Chondrocyte (in vitro differentiated cells): Measurements from ENCODE around the gene DGKH. TPM values are rescaled to one million over a fixed set of nuclear protein-coding genes. Genes with fewer than 3 reads are reported as not detected.
A peak's percentile ranks its signal among the peaks of the same experiment; 100 is the strongest.

Source experiments
- DNase-seq: peaks from one replicate; pipeline ENCODE4 v3.0.0; 2021; ENCODE audit warnings: mixed read lengths, low spot score
- H3K27ac Mint-ChIP-seq: one replicate; pipeline ENCODE4 v1.8.0; 2021; ENCODE audit warnings: mild to moderate bottlenecking, moderate library complexity, mixed read lengths; ENCODE audit not compliant: unreplicated experiment
- H3K27me3 Mint-ChIP-seq: 2 replicates; pipeline ENCODE4 v1.8.0; 2021; ENCODE audit warnings: low read depth, mixed read lengths
- H3K36me3 Mint-ChIP-seq: 2 replicates; pipeline ENCODE4 v1.8.0; 2021; ENCODE audit warnings: low read depth, mixed read lengths
- H3K4me1 Mint-ChIP-seq: 2 replicates; pipeline ENCODE4 v1.8.0; 2021; ENCODE audit warnings: low read depth, mild to moderate bottlenecking, mixed read lengths
- H3K4me3 Mint-ChIP-seq: one replicate; pipeline ENCODE4 v1.8.0; 2021; ENCODE audit warnings: mild to moderate bottlenecking, moderate library complexity, mixed read lengths; ENCODE audit not compliant: unreplicated experiment
- H3K9me3 Mint-ChIP-seq: 2 replicates; pipeline ENCODE4 v1.8.0; 2021; ENCODE audit warnings: low read depth, mixed read lengths
- CTCF ChIP-seq: fragments of 200-600 bp; sonication (generic); IDR thresholded peaks from 2 replicates; pipeline ENCODE4 v1.5.0; 2021; ENCODE audit warnings: antibody characterized with exemption, mild to moderate bottlenecking, moderate library complexity
- total RNA-seq: library from RNA; stranded (reverse); gene quantifications from 3 replicates; pipeline ENCODE4 v1.2.1, GENCODE V29; 2021

The DGKH gene
- total RNA-seq, 1 donor from 2014 or later: 14.7 TPM

- Mint-ChIP-seq H3K4me3 (no peak overlapping the region), H3K9me3 (no peaks in the 10 kb centered on the region), H3K36me3 (peaks cover 14% of the 10 kb centered on the region), H3K27ac (no peak overlapping the region), H3K4me1 (no peaks in the 10 kb centered on the region), H3K27me3 (no peaks in the 10 kb centered on the region)
- DNase-seq: no peak
- no peak for TF ChIP-seq CTCF
Observed at GRCh38 chr13:42181381-42181953, 133.0 kb downstream of the DGKH start.

DNA sequence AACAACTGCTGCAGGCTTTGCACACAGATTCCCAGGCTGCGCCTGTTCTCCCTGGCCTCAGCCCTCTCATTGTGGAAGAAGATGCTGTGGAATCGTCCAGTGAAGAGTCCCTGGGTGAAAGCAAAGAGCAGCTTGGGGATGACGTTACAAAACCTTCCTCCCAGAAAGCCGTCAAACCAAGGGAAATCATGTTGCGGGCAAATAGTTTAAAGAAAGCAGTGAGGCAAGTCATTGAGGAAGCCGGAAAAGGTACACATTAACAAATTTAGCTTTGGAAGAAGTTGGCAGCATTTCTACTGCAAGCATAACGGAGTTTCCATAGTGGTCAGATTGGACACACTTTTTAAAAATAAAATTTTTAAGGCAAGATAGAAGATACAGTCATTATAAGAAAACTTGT is 140.6 kb downstream of the DGKH start:
- Mint-ChIP-seq H3K27me3 (no peaks in the 10 kb centered on the region), H3K27ac (no peak overlapping the region), H3K4me3 (no peak overlapping the region), H3K36me3 (peaks cover 19% of the 10 kb centered on the region), H3K4me1 (no peaks in the 10 kb centered on the region), H3K9me3 (no peaks in the 10 kb centered on the region)
- TF ChIP-seq CTCF: no peak
- no peak for DNase-seq

DNA sequence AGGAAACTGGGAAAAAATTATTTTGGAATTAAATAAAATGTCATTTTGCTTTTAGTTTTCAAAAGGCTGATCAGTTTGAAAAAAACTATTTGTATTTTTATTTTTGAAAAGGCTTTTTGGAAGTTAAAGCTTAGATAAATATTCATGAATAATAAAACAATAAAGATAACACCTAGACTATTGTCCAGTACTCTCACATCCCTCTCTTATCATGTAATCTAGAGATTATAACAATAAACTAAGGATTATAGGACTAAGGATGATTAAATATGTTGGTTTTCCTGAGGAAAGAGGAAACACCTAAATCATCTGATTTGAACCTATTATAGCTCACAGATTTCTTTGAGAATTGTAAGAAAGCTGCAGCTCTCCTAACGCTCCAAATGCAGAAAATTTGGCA is 142.1 kb downstream of the DGKH start:
- no peaks in the 10 kb centered on the region for H3K4me1 Mint-ChIP-seq
- no peak overlapping the region for H3K27ac Mint-ChIP-seq
- H3K4me3 Mint-ChIP-seq: no peak overlapping the region
- H3K27me3 Mint-ChIP-seq: no peaks in the 10 kb centered on the region
- H3K36me3 Mint-ChIP-seq: peaks cover 20% of the 10 kb centered on the region
- no peaks in the 10 kb centered on the region for H3K9me3 Mint-ChIP-seq
- DNase-seq: no peak
- no peak for TF ChIP-seq CTCF

DNA sequence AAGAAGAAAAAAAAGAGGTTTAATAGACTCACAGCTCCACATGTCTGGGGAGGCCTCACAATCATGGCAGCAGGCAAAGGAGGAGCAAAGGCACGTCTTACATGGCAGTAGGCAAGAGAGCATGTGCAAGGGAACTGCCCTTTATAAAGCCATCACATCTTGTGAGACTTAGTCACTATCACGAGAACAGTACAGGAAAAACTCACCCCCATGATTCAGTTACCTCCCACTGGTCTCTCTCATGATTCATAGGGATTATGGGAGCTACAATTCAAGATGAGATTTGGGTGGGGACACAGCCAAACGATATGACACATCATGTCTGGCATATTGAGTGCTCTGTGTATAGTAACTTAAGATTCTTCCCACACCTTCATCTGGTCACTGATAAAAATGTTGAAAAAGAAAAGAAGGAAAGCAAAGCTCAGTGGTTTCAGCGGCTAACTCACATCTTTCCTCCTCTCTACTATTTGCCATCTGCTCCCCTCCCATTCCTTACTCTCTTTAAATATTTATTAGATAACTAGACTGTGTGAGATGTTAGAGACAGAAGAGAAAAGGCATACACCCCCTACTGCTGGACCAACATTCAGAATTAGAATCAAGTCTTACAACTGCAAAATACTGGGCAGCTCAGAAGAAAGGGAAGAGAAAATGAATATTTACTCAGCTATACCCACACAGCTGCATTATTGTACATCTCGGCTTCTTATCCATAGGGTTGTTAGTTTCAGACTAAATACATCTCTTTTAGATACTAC is 163.4 kb downstream of the DGKH start:
- H3K27me3 Mint-ChIP-seq: no peaks in the 10 kb centered on the region
- H3K9me3 Mint-ChIP-seq: no peaks in the 10 kb centered on the region
- H3K36me3 Mint-ChIP-seq: peaks cover 26% of the 10 kb centered on the region
- no peak for DNase-seq
- no peak for TF ChIP-seq CTCF
- no peak overlapping the region for H3K27ac Mint-ChIP-seq
- H3K4me1 Mint-ChIP-seq: peaks cover 14% of the 10 kb centered on the region
- H3K4me3 Mint-ChIP-seq: no peak overlapping the region

DNA sequence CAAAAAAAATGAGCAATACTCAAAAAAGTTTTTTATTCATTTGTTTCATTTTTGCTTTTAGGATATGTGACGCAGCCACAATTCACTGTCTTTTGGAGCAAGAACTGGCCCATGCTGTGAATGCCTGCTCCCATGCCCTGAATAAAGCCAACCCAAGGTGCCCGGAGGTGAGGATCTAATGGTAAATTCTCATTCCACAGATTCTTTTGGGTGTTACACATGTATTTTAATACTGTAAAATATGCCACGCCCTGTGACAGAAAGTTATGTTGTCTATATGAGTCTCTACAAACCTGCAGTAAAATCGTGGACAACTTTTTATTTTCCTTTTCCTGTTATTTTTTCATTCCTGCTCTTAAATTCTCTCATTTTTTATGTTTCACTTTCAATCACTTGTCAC is 166.0 kb downstream of the DGKH start:
- Mint-ChIP-seq H3K4me1 (peaks cover 14% of the 10 kb centered on the region), H3K9me3 (no peaks in the 10 kb centered on the region), H3K4me3 (no peak overlapping the region), H3K27me3 (no peaks in the 10 kb centered on the region), H3K36me3 (peaks cover 23% of the 10 kb centered on the region), H3K27ac (peak overlapping the region; percentile 3)
- no peak for DNase-seq
- TF ChIP-seq CTCF: no peak
